Measurements from ENCODE around the gene ASIC4. TPM values are rescaled to one million over a fixed set of nuclear protein-coding genes. Genes with fewer than 3 reads are reported as not detected.

ASIC4 gene
- total and polyA plus RNA-seq, 2 of the 13 experiments (the other 11 are each of a cell fraction or from before 2014, with no cell fraction given), result 0.03 TPM; not detected in 1

GRCh38 chr2:219575566-219576504 is 61.6 kb downstream of the ASIC4 start (continued):
- TF ChIP-seq ARID5B (CRISPR knock-in tag; IDR thresholded peaks at IDR 0.05) (peak; percentile 57; the same call in 1 of the 2 replicates), ZNF367 (CRISPR knock-in tag; IDR thresholded peaks at IDR 0.05; ENCODE audit: borderline replicate concordance) (no peak), TCF7 (IDR thresholded peaks at IDR 0.05; ENCODE audit: low read depth) (peak; percentile 47), U2AF2 (IDR thresholded peaks at IDR 0.05; ENCODE audit: low read depth, low read length) (no peak), ZNF558 (CRISPR knock-in tag; IDR thresholded peaks at IDR 0.05; ENCODE audit: borderline replicate concordance) (no peak), ZFX (CRISPR knock-in tag; IDR thresholded peaks at IDR 0.05; ENCODE audit: low read depth) (peak; percentile 35), FOXA3 (CRISPR knock-in tag; IDR thresholded peaks at IDR 0.05) (peak; percentile 87), ZNF629 (CRISPR knock-in tag; conservative IDR thresholded peaks at IDR 0.05) (peak; percentile 71), ZNF430 (CRISPR knock-in tag; IDR thresholded peaks at IDR 0.05) (no peak), PCBP1 (IDR thresholded peaks at IDR 0.05; ENCODE audit: borderline replicate concordance, low read depth, low read length) (no peak), HNRNPK (IDR thresholded peaks at IDR 0.05; ENCODE audit: low read depth, low read length, poor library complexity, severe bottlenecking) (no peak), MEIS2 (CRISPR knock-in tag; IDR thresholded peaks at IDR 0.05) (0 out of 2 replicates have a peak, but pooled peaks have one; percentile 34), ZNF280B (CRISPR knock-in tag; IDR thresholded peaks at IDR 0.05; ENCODE audit: borderline replicate concordance) (no peak), TFAP4 (IDR thresholded peaks at IDR 0.05; ENCODE audit: borderline replicate concordance, low read depth) (peak; percentile 46; the same call in 1 of the 2 replicates), ZNF205 (CRISPR knock-in tag; IDR thresholded peaks at IDR 0.05) (peak; percentile 9; the same call in 1 of the 2 replicates), MTF2 (CRISPR knock-in tag; IDR thresholded peaks at IDR 0.05; ENCODE audit: borderline replicate concordance) (no peak; the same call in 1 of the 2 replicates), NR2F6 (IDR thresholded peaks at IDR 0.05) (no peak), NR2F6 (CRISPR knock-in tag; IDR thresholded peaks at IDR 0.05) (peak; percentile 27; the same call in 1 of the 2 replicates), RFX3 (CRISPR knock-in tag; IDR thresholded peaks at IDR 0.05) (no peak), SATB2 (CRISPR knock-in tag; IDR thresholded peaks at IDR 0.05) (no peak), MXD1 (CRISPR knock-in tag; IDR thresholded peaks at IDR 0.05) (0 out of 2 replicates have a peak, but pooled peaks have one; percentile 9)

Data from HepG2 (cell line).